Measurements from ENCODE around the gene SLC25A12. TPM values are rescaled to one million over a fixed set of nuclear protein-coding genes. Genes with fewer than 3 reads are reported as not detected.
"Not testable (repeated sequence)": the region's sequence is repeated elsewhere in the genome, so short reads cannot be mapped to it uniquely, and the experiment has no call there.

Gene SLC25A12
- total RNA-seq, 4 donors from 2014 or later, result 26.9 to 151 (median 40.5) TPM

- Histone ChIP-seq H3K4me3 (no peak overlapping the region), H3K4me1 (no peaks in the 10 kb centered on the region), H3K36me3 (no peaks in the 10 kb centered on the region), H3K27ac (no peak overlapping the region), H3K9me3 (no peaks in the 10 kb centered on the region), H3K27me3 (no peaks in the 10 kb centered on the region)
- in situ Hi-C loops (cut with MboI; ENCODE audit: low pct_ligation_motif_present in 1 of 4, low pct_unique_long_range_greater_than_20kb in 1 of 4, low sequenced_read_pairs in 3 of 4), result no loop called here
- DNase-seq, result no peak
- no peak for TF ChIP-seq POLR2A (IDR thresholded peaks at IDR 0.05)
- TF ChIP-seq POLR2AphosphoS5 (IDR thresholded peaks at IDR 0.05), result no peak
- no peak for TF ChIP-seq CTCF (IDR thresholded peaks at IDR 0.05)
- no peak for TF ChIP-seq EP300 (IDR thresholded peaks at IDR 0.05; ENCODE audit: low read depth)
- intact Hi-C loops (cut with DNase I; ENCODE audit: low total_unique reads), result no loop called here
- WGBS, 2 donors (ENCODE audit: low coverage in 1 of 2), result 94% methylated on average over 1 of the region's 1 CpG; no CpG with 5 or more reads in 1 of the 2 donors
Observed at GRCh38 chr2:171908235-171908634, 14.2 kb upstream of the SLC25A12 start.

- DNase-seq, result no peak
- Histone ChIP-seq H3K4me3 (no peak overlapping the region), H3K4me1 (no peaks in the 10 kb centered on the region), H3K27ac (no peak overlapping the region), H3K36me3 (no peaks in the 10 kb centered on the region), H3K9me3 (no peaks in the 10 kb centered on the region), H3K27me3 (no peaks in the 10 kb centered on the region)
- 51 to 56% methylated on average over 2 of the region's 2 CpGs for WGBS, 2 donors (ENCODE audit: low coverage in 1 of 2)
- intact Hi-C loops (cut with DNase I; ENCODE audit: low total_unique reads) (no loop called here), in situ Hi-C loops (cut with MboI; ENCODE audit: low pct_ligation_motif_present in 1 of 4, low pct_unique_long_range_greater_than_20kb in 1 of 4, low sequenced_read_pairs in 3 of 4) (no loop called here)
- TF ChIP-seq EP300 (IDR thresholded peaks at IDR 0.05; ENCODE audit: low read depth), result no peak
- TF ChIP-seq POLR2AphosphoS5 (IDR thresholded peaks at IDR 0.05), result no peak
- no peak for TF ChIP-seq POLR2A (IDR thresholded peaks at IDR 0.05)
- no peak for TF ChIP-seq CTCF (IDR thresholded peaks at IDR 0.05)
Observed at GRCh38 chr2:171902840-171903420, 8.9 kb upstream of the SLC25A12 start.

GRCh38 chr2:171899623-171900282, 5.7 kb upstream of the SLC25A12 start:
- intact Hi-C loops (cut with DNase I; ENCODE audit: low total_unique reads); in situ Hi-C loops (cut with MboI; ENCODE audit: low pct_ligation_motif_present in 1 of 4, low pct_unique_long_range_greater_than_20kb in 1 of 4, low sequenced_read_pairs in 3 of 4): not testable (repeated sequence)
- 95% methylated on average over 12 of the region's 58 CpGs; no CpG with 5 or more reads in 1 of the 2 donors for WGBS, 2 donors (ENCODE audit: low coverage in 1 of 2)

GRCh38 chr2:171895786-171896185, 1.7 kb upstream of the SLC25A12 start:
- TF ChIP-seq POLR2AphosphoS5 (IDR thresholded peaks at IDR 0.05), result no peak
- no peak for TF ChIP-seq CTCF (IDR thresholded peaks at IDR 0.05)
- no peak for TF ChIP-seq EP300 (IDR thresholded peaks at IDR 0.05; ENCODE audit: low read depth)
- no peak for TF ChIP-seq POLR2A (IDR thresholded peaks at IDR 0.05)
- Histone ChIP-seq H3K4me1 (peaks cover 0 to 15% (median 10%) of the 10 kb centered on the region in 4 donors), H3K27me3 (no peaks in the 10 kb centered on the region), H3K27ac (no peak overlapping the region), H3K9me3 (no peaks in the 10 kb centered on the region), H3K4me3 (no peak overlapping the region), H3K36me3 (no peaks in the 10 kb centered on the region)
- WGBS, 2 donors (ENCODE audit: low coverage in 1 of 2), result 71 to 83% methylated on average over 1 of the region's 1 CpG
- intact Hi-C loops (cut with DNase I; ENCODE audit: low total_unique reads), result no loop called here
- no peak for DNase-seq
- in situ Hi-C loops (cut with MboI; ENCODE audit: low pct_ligation_motif_present in 1 of 4, low pct_unique_long_range_greater_than_20kb in 1 of 4, low sequenced_read_pairs in 3 of 4), result no loop called here

More at GRCh38 chr2:171899623-171900282, 5.7 kb upstream of the SLC25A12 start:
- H3K9me3 ChIP-seq, H3K36me3 ChIP-seq, DNase-seq, H3K4me3 ChIP-seq, H3K27ac ChIP-seq, H3K4me1 ChIP-seq, H3K27me3 ChIP-seq: not testable (repeated sequence)
